Subcutaneous abdominal adipose tissue (tissue), 5 donors: ENCODE data around the gene BTN3A1.

ENCODE experiments used
- H3K27ac ChIP-seq: one replicate; pipeline ENCODE4 v1.7.0; 2013; ENCODE audit warnings: low read depth, mild to moderate bottlenecking, inconsistent platforms, low read length, moderate library complexity
- H3K27me3 ChIP-seq, 5 donors: one replicate each; pipeline ENCODE4 v1.7.0; 2013; ENCODE audit warnings: low read length in 5 of 5, inconsistent platforms in 1 of 5; ENCODE audit not compliant: control insufficient read depth in 5 of 5, insufficient read depth in 4 of 5
- H3K36me3 ChIP-seq, 5 donors: one replicate each; pipeline ENCODE4 v1.7.0; 2013; ENCODE audit warnings: low read length in 5 of 5; ENCODE audit not compliant: control insufficient read depth in 5 of 5, insufficient read depth in 5 of 5
- H3K4me1 ChIP-seq, 5 donors: one replicate each; pipeline ENCODE4 v1.7.0; 2013; ENCODE audit warnings: low read length in 5 of 5, mild to moderate bottlenecking in 3 of 5, moderate library complexity in 1 of 5; ENCODE audit not compliant: control insufficient read depth in 5 of 5, insufficient read depth in 5 of 5
- H3K4me3 ChIP-seq, 5 donors: one replicate each; pipeline ENCODE4 v1.7.0; 2013; ENCODE audit warnings: low read length in 5 of 5, low read depth in 1 of 5
- H3K9ac ChIP-seq, 5 donors: one replicate each; pipeline ENCODE4 v1.7.0; 2013; ENCODE audit warnings: low read length in 5 of 5, mild to moderate bottlenecking in 4 of 5, moderate library complexity in 3 of 5
- H3K9me3 ChIP-seq, 5 donors: one replicate each; pipeline ENCODE4 v1.7.0; 2013; ENCODE audit warnings: low read length in 5 of 5; ENCODE audit not compliant: control insufficient read depth in 5 of 5
- donor health status: healthy.
- donor health status: healthy.
- donor health status: healthy.
- donor health status: healthy.
- donor health status: healthy.

The BTN3A1 gene

GRCh38 chr6:26388441-26388840 is 13.6 kb upstream of the BTN3A1 start:
- Histone ChIP-seq H3K27ac (no peak overlapping the region), H3K4me3 (no peak overlapping the region), H3K9ac (no peak overlapping the region), H3K4me1 (peaks cover 2 to 13% (median 9%) of the 10 kb centered on the region in 5 donors), H3K9me3 (no peaks in the 10 kb centered on the region), H3K36me3 (peaks cover 0 to 39% (median 11%) of the 10 kb centered on the region in 5 donors), H3K27me3 (no peaks in the 10 kb centered on the region)

- Histone ChIP-seq H3K27me3 (no peaks in the 10 kb centered on the region), H3K9ac (no peak overlapping the region), H3K36me3 (peaks cover 0 to 39% (median 11%) of the 10 kb centered on the region in 5 donors), H3K4me1 (peaks cover 0 to 9% (median 0%) of the 10 kb centered on the region in 5 donors), H3K9me3 (no peaks in the 10 kb centered on the region), H3K27ac (no peak overlapping the region), H3K4me3 (no peak overlapping the region)
These were observed 12.7 kb upstream of the BTN3A1 start for GRCh38 chr6:26389349-26389894.

GRCh38 chr6:26390531-26390930 is 11.5 kb upstream of the BTN3A1 start:
- Histone ChIP-seq H3K36me3 (peaks cover 0 to 39% (median 11%) of the 10 kb centered on the region in 5 donors), H3K4me1 (peaks cover 0 to 4% (median 0%) of the 10 kb centered on the region in 5 donors), H3K27me3 (no peaks in the 10 kb centered on the region), H3K9ac (no peak overlapping the region), H3K27ac (no peak overlapping the region), H3K4me3 (no peak overlapping the region), H3K9me3 (no peaks in the 10 kb centered on the region)

- H3K9ac ChIP-seq = no peak overlapping the region
- H3K4me3 ChIP-seq = no peak overlapping the region
- H3K27ac ChIP-seq = no peak overlapping the region
- H3K4me1 ChIP-seq = peaks cover 0 to 4% (median 0%) of the 10 kb centered on the region in 5 donors
- no peaks in the 10 kb centered on the region for H3K9me3 ChIP-seq
- H3K36me3 ChIP-seq = peaks cover 0 to 34% (median 11%) of the 10 kb centered on the region in 5 donors
- no peaks in the 10 kb centered on the region for H3K27me3 ChIP-seq
These were observed 9.0 kb upstream of the BTN3A1 start for GRCh38 chr6:26392932-26393636.

- Histone ChIP-seq H3K4me1 (peaks cover 0 to 4% (median 0%) of the 10 kb centered on the region in 5 donors), H3K27me3 (no peaks in the 10 kb centered on the region), H3K4me3 (no peak overlapping the region), H3K27ac (no peak overlapping the region), H3K36me3 (peaks cover 0 to 27% (median 11%) of the 10 kb centered on the region in 5 donors), H3K9me3 (no peaks in the 10 kb centered on the region), H3K9ac (no peak overlapping the region)
These were observed 7.8 kb upstream of the BTN3A1 start for GRCh38 chr6:26394289-26394688.

- Histone ChIP-seq H3K27me3 (no peaks in the 10 kb centered on the region), H3K9ac (no peak overlapping the region), H3K9me3 (no peaks in the 10 kb centered on the region), H3K27ac (no peak overlapping the region), H3K4me3 (no peak overlapping the region), H3K36me3 (no peaks in the 10 kb centered on the region), H3K4me1 (peaks cover 0 to 22% (median 18%) of the 10 kb centered on the region in 5 donors)
These were observed 3.5 kb upstream of the BTN3A1 start for GRCh38 chr6:26398555-26398954.

- Histone ChIP-seq H3K27ac (no peak overlapping the region), H3K9me3 (no peaks in the 10 kb centered on the region), H3K36me3 (peaks cover 0 to 4% (median 4%) of the 10 kb centered on the region in 5 donors), H3K9ac (no peak overlapping the region), H3K4me3 (no peak overlapping the region), H3K4me1 (peaks cover 0 to 29% (median 26%) of the 10 kb centered on the region in 5 donors), H3K27me3 (no peaks in the 10 kb centered on the region)
These were observed 1.4 kb upstream of the BTN3A1 start for GRCh38 chr6:26400626-26401025.

GRCh38 chr6:26401389-26401986 is 587 bp upstream of the BTN3A1 start:
- H3K36me3 ChIP-seq = peaks cover 0 to 9% (median 8%) of the 10 kb centered on the region in 5 donors
- peak overlapping the region; percentile 71 to 96 (median 85) for H3K4me3 ChIP-seq
- H3K9me3 ChIP-seq = no peaks in the 10 kb centered on the region
- peaks cover 0 to 30% (median 26%) of the 10 kb centered on the region in 5 donors for H3K4me1 ChIP-seq
- H3K27me3 ChIP-seq = no peaks in the 10 kb centered on the region
- H3K27ac ChIP-seq = peak overlapping the region; percentile 91
- H3K9ac ChIP-seq = peak overlapping the region in 4 of 5 donors; percentile 65 to 93 (median 77)

- peak overlapping the region in 2 of 5 donors; percentile 22 to 31 for H3K4me3 ChIP-seq
- H3K27ac ChIP-seq = no peak overlapping the region
- no peaks in the 10 kb centered on the region for H3K9me3 ChIP-seq
- H3K36me3 ChIP-seq = peaks cover 4 to 30% (median 23%) of the 10 kb centered on the region in 5 donors
- no peaks in the 10 kb centered on the region for H3K27me3 ChIP-seq
- H3K9ac ChIP-seq = no peak overlapping the region
- H3K4me1 ChIP-seq = peaks cover 0 to 33% (median 29%) of the 10 kb centered on the region in 5 donors
These were observed 1.8 kb downstream of the BTN3A1 start for GRCh38 chr6:26403893-26404292.

- Histone ChIP-seq H3K9me3 (no peaks in the 10 kb centered on the region), H3K36me3 (peaks cover 4 to 35% (median 27%) of the 10 kb centered on the region in 5 donors), H3K4me1 (peaks cover 0 to 33% (median 29%) of the 10 kb centered on the region in 5 donors), H3K27ac (no peak overlapping the region), H3K9ac (no peak overlapping the region), H3K27me3 (no peaks in the 10 kb centered on the region), H3K4me3 (no peak overlapping the region)
These were observed 2.5 kb downstream of the BTN3A1 start for GRCh38 chr6:26404546-26404945.
